GM20431 (cell line): Measurements from ENCODE around the gene TEAD1.

ENCODE experiments used
- in situ Hi-C: fragments of 300-500 bp; cut with MseI, MboI; formaldehyde crosslinking; loops from one replicate; pipeline ENCODE4 v1.15.0; 2020; ENCODE audit warnings: low sequenced_read_pairs; ENCODE audit not compliant: unreplicated experiment

TEAD1 gene

DNA sequence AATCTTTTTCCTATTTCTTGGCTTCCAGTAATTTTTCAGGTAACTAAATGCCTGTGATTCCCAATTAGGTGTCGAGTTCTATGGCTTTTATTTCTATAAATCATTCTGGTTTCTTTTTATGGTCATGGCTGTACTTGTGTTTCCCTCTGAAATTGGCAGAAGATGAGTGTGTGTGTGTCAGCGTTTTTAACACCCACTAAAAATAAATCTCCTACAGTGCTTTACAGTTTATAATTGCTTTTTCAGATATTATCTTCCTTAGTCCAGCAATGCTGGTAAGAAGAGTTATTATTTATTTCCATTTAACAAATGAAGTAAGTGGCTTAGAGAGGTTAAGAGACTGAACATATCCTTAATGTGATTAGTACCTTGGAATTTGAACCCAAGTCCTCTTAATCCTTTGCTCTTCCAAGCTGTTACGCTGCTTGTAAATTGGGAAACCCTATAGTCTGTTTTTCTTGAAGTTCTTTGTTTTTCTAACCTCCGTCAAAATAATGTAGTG lies 125.2 kb downstream of the TEAD1 start:
- in situ Hi-C loops = no loop called here

DNA sequence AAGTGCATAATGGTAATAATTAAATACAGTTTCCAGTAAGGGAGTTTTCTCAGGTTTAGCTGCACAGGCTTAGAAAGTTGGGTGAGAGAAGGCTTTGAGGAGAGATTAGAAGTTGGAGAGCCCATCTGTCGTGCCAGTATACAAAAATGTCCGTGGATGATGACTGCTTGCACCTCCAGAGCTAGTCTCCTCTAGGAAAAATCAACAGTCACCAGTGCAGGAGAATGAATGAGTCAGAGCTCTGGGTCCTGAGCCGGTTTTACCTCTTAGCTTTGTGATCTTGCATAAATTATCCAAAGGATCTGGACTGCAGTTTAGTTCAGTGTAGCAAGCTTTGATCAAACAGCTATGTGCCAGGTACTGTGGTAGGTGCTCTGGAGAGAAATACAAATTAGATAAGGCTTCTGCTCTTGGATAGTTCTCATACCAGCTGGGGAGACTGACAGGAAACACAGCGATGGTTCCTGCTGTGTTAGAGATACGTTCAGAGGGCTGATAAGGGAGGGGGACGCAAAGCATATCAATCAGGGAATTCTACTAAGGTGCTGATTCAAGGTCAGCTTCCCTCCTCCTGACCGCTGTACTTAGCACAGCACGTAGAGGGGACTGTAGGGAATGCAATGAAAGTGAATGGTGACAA lies 125.9 kb downstream of the TEAD1 start:
- in situ Hi-C loops = no loop called here

DNA sequence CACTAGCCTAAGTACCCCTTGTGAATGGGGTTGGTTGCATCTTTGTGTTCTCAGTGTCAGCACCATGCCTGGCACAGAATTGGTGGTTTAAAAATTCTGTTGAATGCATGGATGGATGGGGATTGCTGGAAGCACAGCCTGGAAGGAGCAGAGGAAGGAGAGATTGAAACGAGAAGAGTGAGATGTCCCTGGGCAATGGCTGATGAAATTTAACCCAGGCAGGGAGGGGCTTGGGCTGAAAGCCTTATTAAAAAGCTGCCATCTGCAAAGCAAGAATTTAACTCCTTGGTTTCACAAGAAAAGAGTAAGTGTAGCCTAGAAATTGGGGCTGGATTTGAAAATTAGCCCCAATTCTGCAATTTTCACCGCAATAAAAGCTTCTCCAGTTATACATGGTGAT lies 126.7 kb downstream of the TEAD1 start:
- in situ Hi-C loops = no loop called here

DNA sequence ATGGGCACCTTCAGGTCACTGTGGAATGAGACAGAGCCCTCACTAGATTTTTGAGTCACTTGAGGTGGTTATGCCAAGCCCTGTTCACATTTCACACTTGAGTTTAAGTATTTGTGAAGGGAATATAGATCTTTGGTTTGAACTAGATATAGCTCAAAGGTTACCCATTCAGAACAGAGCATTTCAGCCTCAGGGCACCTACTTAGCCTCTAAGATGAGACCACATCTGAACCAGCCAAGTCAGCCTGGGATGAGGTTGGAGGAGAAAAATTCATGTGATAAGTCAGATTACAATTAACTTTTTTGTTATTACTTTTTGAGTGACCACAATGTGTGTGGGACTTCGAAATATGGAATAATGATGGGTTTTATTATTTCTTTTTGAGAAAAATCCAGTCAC lies 127.8 kb downstream of the TEAD1 start:
- in situ Hi-C loops = no loop called here

DNA sequence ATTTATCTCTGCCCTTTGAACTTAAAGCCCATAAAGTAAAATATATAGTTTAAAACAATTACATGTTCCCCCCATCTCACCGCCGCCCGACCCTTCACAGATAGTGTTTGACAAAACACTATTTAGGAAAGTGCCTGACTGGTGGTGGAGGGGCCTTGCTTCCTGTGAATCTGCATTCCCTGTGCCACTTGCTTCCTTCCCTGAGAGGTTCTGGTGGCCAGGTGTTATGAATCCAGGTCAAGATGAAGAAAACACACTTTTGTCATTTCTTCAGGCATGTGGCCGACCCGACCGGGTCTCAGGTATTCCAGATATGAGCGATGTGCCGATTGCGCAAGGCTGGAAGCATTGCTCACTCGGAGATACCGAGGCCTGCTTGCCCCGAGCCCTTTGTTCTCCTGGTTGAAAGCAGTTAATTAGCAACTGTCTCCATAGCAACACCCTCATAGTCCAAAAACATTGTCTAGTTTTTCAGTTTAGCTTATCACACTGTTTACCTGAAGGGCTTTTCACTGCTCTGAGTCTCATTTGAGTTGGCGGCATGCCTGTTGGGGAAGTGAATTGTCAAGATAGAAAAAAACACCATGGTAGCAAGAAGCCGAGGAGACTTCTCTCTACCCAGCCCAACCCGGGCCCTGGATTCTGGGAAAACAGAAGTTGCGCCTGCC lies 128.3 kb downstream of the TEAD1 start:
- in situ Hi-C loops = no loop called here

DNA sequence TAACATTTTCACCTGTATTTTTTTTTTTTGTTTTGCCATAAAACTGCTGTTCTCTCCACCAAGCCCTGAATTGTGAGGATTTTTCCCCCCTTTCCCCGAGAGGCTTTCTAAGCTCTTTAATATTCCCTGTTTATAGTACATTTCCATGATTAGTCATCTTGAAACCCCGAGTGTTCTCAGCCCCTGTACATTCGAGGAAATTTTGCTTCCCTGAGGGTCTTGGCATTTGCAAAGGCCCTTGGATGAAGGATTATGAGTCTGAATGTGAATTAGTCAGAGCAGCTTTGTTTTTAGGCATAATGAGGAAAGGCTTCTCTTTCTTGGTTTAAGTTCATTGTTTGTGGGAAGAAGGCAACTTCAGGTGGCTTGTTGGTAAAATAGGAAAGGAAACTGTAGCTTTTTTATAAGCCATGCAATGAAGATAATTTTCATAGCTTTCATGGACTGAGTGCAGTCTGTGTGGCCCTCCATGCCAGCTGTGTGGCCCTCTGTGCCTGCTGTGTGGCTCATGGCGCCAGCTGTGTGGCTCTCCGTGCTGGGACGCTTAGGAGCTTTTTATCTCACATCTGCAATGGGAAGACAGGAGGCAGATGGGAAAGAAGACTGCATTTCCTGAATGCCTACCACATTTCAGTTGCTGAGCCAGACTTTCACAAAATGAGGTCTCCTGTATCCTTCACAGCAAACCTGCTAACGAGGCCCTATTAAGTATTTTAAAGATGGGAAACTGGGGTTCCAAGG lies 129.0 kb downstream of the TEAD1 start:
- in situ Hi-C loops = no loop called here

DNA sequence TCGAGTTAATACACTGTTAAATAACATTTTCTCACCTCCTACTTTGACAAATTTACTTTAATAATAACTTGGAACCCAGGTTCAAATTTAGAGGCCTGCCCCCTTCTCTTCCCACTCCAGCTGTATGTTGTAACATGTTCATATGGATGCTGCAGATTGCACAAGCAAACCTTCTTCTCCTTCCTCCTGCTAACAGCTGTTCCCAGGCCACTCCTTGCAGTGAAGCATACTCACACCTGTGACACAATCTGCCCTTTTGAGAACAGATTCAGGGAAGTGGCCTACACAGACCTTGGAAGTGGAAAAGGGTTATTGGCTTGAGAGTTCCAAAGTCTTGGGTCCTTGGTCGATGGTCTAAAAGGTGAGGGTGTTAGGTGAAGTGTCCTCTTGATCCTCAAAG lies 131.9 kb downstream of the TEAD1 start:
- in situ Hi-C loops = no loop called here

DNA sequence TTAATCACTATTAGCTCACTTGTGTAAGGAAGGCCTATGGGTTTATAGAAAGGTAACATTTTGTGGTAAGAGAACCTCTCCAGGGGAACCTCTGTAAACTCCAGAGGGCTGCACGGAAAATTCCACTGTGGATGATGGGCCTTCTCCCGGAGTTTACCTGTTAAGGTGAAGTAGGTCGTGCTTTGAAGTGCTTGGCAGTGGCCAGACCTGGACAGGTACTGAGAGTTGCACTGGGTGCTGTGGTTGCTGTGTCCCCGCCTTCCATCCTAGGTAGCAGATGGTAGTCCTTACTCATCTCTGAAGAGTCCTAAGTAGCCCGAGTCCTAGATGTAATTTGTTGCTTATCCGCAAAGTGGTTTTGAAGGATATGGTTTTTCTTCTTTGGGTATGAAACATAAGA lies 133.4 kb downstream of the TEAD1 start:
- in situ Hi-C loops = no loop called here

DNA sequence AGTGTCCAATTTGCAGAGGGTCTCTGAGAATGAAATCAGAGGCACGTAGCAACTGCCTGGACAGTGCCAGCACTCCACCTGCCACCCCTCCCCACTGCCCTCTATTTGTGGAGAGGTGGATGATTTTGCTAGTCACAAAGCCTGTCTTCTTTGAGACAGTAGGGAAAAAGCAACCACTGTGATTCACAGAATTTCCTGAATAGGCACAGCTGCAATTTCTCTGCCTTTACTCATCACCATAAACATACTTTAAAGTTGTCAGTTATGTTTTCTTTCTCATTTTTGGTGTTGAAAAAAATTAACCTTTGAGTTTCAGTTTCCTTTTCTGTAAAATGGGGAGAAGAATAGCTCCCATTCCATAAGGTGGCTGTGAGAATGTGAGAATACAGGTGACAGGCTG lies 134.3 kb downstream of the TEAD1 start:
- in situ Hi-C loops = no loop called here

DNA sequence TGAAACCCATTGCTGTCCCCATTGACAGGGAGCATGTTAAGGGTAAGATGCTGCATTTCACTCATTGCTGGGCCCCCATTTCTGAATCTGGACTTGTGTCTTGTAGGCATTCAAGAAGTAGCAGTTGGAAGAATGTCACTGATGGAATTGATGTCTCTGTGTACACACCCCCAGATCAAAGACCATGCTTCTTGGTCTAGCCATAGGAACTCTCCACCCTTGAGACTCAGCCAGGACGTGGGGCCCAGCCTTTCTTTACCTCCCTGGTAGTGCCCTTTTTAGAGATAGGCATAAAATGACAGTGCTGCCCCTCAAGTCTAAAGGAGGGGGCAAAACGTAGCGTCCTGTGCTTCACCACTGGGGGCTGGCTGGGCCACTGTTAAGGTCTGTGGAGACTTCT lies 135.1 kb downstream of the TEAD1 start:
- in situ Hi-C loops = no loop called here

DNA sequence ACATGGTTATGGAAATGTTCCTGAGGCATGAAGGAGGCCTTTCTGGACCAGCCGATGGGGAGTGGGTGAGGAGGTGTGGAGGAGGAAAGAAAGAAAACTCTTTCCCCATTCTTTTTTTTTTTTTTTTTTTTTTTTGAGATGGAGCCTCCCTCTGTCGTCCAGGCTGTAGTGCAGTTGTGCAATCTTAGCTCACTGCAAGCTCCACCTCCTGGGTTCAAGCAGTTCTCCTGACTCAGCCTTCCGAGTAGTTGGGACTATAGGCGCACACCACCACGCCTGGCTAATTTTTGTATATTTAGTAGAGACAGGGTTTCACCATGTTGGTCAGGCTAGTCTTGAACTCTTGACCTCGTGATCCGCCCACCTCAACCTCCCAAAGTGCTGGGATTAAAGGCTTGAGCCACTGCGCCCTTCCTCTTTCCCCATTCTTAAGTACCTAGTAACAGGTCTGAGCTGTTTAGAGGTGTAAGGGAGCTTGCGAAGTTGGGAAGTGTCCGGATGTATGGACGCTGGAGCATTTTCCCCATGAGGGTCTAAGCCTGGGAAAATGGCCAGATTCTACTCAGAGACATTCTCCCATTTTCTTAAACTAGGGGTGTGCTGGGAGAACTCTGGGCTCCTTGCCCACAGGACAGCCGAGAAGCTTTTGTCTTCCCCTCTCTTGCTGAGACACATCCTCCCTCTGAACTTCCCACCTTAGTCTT lies 135.8 kb downstream of the TEAD1 start:
- in situ Hi-C loops = no loop called here

DNA sequence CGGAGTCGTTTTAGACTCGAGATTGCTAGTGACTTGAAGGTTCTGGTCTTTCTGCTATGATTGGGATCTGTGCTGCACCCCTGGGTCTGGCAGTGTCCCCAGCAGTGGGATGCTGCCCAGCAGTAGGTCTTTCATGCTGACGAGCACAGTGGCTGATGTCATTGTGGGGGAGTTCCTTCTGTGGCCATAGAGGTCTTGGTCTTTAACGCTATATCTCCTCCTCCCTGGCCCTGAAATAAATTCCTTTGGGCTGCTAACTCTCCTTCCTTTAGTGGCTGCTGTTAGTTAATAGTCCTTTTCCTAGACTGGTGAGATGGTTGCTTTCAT lies 136.3 kb downstream of the TEAD1 start:
- in situ Hi-C loops = no loop called here

DNA sequence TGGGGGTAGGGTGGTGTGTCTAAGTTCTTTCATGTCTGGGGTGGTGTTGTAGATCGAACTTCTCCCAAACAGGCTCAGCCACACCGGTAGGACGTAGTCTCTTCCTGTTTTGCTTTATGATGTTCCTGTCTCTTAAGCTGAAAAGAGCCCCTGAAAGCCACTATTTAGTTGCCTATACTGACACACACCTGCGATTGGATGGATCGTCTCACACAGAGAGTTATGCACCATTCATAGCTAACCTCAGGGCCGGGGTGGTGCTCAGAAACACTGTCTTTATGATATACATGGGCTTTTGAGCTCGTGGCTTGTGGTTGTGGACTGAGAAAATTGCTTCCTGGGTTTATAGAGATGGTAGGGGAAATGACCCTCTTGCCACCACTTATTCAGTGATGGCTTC lies 137.6 kb downstream of the TEAD1 start:
- in situ Hi-C loops = no loop called here

DNA sequence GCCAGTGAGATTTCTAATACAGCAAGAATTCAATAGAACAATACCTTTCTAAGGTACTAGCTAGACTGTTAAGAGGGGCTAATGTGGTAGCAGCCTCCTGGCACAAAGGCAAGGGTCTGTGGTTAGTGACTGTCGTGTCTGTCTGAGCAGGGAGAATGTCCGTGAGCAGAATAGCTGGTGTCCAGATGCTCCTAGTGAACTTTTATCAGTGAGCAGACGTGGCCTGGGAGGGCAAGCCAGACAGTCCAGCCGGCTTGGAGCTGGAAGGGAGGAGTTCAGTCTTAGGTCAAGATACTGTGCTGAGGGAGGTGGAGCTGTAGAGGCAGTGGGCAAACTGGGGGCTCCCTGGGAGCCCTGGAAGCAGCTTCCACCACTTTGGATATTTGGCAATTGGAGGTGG lies 138.6 kb downstream of the TEAD1 start:
- in situ Hi-C loops = no loop called here

DNA sequence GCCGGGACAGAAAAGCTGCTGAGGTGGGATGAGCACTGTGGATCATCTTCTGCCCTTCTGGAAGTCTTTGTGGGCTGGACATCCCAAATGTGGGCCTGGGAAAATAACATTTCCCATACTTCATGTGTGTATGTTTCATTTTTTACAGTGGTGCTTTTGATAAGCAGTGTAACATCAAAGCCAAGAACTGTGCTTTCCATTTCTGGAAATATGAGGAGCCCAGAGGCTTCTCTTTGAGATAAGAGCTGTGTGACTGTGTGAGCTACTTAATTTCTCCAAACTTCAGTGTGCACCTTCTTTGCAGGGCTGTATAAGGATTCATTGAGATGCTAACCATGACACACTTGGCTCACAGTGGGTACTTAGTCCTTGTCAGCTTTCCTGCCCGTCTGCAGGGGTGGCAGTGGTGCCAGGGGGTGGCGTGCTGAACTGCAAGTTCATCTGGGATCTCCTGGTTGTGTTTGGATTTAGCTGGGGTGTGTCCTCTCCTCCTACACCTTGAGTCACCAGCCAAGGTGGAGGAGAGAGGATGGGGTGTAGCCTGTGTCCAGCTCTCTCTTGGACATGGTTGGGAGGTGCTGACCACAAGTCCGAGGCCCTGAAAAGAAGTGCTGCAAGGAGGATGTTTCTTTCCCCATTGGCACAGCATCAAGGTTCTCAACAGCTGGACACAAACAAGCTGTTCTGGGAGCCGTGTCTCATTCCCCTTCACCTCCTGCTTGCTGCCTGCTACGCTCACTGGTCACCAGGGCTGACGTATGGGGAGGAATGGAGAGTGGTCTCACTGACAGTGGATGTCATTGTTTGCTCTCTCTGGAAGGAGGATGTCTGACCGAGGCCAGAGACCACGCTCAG lies 139.4 kb downstream of the TEAD1 start:
- in situ Hi-C loops = no loop called here

DNA sequence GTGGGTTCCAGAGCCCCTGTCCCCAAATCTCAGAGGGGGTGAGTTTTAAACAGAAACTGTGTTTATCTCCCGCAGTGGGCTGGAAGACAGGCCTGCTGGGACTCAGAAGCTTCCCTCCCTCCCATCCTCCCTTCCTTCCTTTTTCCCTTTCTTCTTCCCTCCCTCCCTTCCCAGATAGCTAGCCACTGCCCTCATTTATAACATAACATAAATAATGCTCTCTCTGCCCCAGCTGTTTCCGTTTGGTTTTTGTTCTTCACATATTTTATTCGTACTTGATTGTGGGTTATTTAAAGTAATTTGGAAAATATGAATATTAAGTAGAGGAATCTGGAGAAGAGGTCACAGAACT lies 140.9 kb downstream of the TEAD1 start:
- in situ Hi-C loops = no loop called here

DNA sequence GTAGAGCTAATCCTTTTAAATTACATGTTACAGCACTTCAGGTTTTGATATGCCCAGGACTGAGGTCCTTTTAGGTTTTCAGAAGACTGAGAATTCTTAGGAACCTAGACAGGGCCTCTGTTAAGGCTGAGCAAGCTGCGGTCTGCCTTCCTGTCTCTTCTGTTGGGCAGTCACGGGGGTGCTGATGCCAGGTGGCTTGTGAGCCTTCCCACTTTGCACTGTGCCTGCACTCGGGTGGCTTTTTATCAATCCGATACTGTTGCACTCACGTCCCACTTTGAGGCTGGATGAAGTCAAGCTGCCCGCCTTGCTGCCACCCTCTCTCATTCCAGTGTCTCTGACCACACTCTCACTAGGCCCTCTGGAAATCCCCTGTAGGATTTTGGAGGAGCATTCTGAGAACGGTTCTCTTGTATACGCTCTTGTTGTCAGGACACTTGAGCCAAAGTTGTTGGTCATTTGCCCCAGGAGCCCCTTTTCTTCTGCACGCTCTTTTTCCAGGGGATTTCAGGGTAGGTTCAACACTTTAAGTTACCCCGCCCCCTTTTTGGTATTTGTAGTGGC lies 141.8 kb downstream of the TEAD1 start:
- in situ Hi-C loops = no loop called here

DNA sequence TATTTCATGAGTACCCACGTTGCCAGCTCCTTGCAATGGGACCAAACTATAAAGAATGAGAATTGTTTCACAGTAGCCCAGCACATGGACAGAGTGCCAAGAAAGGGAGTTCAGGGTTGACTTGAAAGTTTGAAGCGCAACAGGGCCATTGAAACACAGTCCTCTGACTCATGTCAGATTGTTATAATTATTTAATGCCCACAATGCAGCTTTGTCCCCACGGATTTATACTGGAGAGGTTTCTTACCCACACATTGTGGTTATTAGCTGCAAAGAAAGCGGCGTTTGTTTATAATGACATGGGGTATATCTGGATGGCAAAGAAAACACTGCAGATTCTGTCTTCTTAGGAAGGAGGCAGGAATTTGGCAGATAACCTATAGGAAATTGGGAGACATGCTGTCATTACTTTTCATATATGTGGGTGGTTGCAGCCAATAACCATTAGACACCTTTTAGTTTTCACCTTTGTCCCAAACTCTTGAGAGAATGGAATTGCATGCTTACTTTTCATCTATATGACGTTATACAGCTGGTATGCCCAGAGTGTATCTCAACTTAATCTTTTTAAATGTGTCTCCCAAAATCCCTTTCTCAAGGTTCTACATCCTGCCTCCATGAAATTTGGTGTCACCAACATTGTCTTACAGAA lies 143.6 kb downstream of the TEAD1 start:
- in situ Hi-C loops = no loop called here

DNA sequence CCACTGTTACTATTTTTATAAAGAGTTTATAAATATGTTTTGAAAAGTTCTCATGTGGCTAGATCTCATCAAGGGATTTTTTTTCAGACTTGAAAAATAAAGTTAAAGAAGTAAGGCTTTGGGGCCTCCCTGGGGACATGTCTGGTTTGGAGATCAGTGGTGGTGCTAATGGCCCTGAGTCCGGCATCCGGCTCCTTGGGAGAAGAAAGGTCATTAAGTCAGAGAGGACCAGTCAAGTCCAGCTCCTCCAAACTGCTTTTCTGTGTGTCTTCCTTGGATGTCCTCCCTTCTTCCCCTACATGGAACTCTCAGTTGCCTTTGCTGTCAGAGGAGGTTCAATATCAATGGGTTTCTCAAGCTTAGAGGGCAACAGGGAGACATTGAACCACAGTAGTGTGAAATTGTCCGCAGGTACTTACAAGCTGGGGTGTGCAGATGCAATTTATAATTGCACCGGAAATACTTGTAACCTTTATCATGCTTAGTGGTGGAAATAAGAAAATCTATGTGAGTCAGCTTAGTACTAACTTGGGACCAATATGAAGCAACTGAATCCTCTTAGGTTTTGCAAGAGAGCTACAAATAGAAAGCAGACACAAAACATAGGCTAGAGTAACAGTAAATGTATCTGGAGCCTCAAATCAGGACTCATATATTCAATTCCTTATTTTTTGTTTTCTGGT lies 144.3 kb downstream of the TEAD1 start:
- in situ Hi-C loops = no loop called here
